GM18858 (cell line): Measurements from ENCODE around the gene TMEM52B.

ENCODE experiments used
- ATAC-seq: cut with Tn5 transposase; IDR thresholded peaks from one replicate; pipeline ENCODE4 v1.9.1; 2021; ENCODE audit not compliant: unreplicated experiment

The TMEM52B gene

GRCh38 chr12:10238526-10238925 is 59.7 kb downstream of the TMEM52B start:
- ATAC-seq = no peak

DNA sequence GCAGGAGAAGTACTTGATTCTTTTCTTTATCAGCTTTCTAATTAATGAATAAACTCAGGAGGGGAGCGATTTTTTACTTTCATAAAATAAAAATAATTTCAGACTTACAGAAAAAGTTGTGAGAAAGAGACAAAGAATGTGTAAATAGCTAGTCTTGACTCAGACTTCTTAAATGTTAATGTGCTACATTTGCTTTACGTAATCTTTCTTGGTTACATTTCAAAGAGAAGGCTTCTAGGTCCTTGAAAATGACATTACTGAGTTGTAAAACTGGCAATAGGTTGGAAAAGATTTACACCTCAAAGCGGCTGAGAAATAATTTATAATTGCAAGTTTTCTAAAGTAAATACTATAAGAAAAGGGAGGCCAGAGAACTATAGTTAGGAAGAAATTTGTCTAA is 62.5 kb downstream of the TMEM52B start:
- ATAC-seq = no peak
